Lung (tissue), 12 donors: ENCODE measurements around the gene EZR. TPM values are rescaled to one million over a fixed set of nuclear protein-coding genes. Genes with fewer than 3 reads are reported as not detected.

Experiments
- ATAC-seq: fragments of 200-7000 bp; cut with Tn5 transposase; one replicate; pipeline ENCODE4 v1.9.1; 2020; ENCODE audit warnings: moderate number of reproducible peaks; ENCODE audit not compliant: insufficient read depth, low FRiP score
- DNase-seq, 3 donors: peaks; one replicate each; pipeline ENCODE4 v3.0.0-alpha.2; 2013 to 2017
- H3K27ac ChIP-seq, 2 donors: one replicate each; pipeline ENCODE4 v1.5.1; 2013; ENCODE audit warnings: mild to moderate bottlenecking in 2 of 2, moderate library complexity in 2 of 2, control low read depth in 1 of 2, inconsistent platforms in 1 of 2, low read depth in 1 of 2, low read length in 1 of 2
- H3K27me3 ChIP-seq, 3 donors: one replicate each; pipeline ENCODE4 v1.5.1; 2013; ENCODE audit warnings: low read length in 2 of 3; ENCODE audit not compliant: control insufficient read depth in 3 of 3, insufficient read depth in 3 of 3
- H3K36me3 ChIP-seq, 4 donors: one replicate each; pipeline ENCODE4 v1.5.1; 2013; ENCODE audit warnings: low read length in 4 of 4, mild to moderate bottlenecking in 1 of 4, moderate library complexity in 1 of 4; ENCODE audit not compliant: control insufficient read depth in 4 of 4, insufficient read depth in 4 of 4
- H3K4me1 ChIP-seq, 5 donors: one replicate each; pipeline ENCODE4 v1.5.1; 2013; ENCODE audit warnings: low read length in 5 of 5, mild to moderate bottlenecking in 2 of 5, moderate library complexity in 1 of 5; ENCODE audit not compliant: control insufficient read depth in 5 of 5, insufficient read depth in 5 of 5
- H3K4me3 ChIP-seq: one replicate; pipeline ENCODE4 v1.5.1; 2013; ENCODE audit warnings: mild to moderate bottlenecking, control low read depth, moderate library complexity
- H3K9ac ChIP-seq, 2 donors: one replicate each; pipeline ENCODE4 v1.5.1; 2013; ENCODE audit warnings: low read length in 2 of 2, control low read depth in 1 of 2; ENCODE audit not compliant: insufficient read depth in 1 of 2
- H3K9me3 ChIP-seq, 4 donors: one replicate each; pipeline ENCODE4 v1.5.1; 2013; ENCODE audit warnings: low read length in 3 of 4, mild to moderate bottlenecking in 1 of 4, moderate library complexity in 1 of 4; ENCODE audit not compliant: control insufficient read depth in 4 of 4, insufficient read depth in 3 of 4
- WGBS, 2 donors: extraction: QIAGEN DNeasy Blood & Tissue Kit; methylation state at CpG; one replicate each; pipeline ENCODE4 v1.1.7; 2013; 5-methylcytosine and 5-hydroxymethylcytosine counted together
- polyA plus RNA-seq, 2 donors: library from polyadenylated mRNA; stranded (reverse); fragments of 200-250 nt; gene quantifications; one replicate each; pipeline ENCODE4 v1.2.1, GENCODE V29; 2013
- total RNA-seq, 2 donors: library from RNA; depleted of rRNA in 1 of 2; stranded (reverse); fragments of >200 nt in 1 of 2; gene quantifications; one replicate each; pipeline ENCODE4 v1.2.1, GENCODE V29; 2014 to 2021
- TF ChIP-seq, protein P1 (sequence below): IDR thresholded peaks from 2 replicates; pipeline ENCODE4 v1.5.1; 2012; ENCODE audit warnings: mild to moderate bottlenecking; ENCODE audit errors: control extremely low read depth, extremely low read depth
- donor health status: control.
- donor health status: control.
- donor health status: Bipolar disorder and iron deficiency.
- donor health status: healthy.
- donor health status: DM: yes; HTN: yes; CAD: no.

Gene EZR
- total and polyA plus RNA-seq, 4 donors = 168 to 452 (median 198) TPM

DNA sequence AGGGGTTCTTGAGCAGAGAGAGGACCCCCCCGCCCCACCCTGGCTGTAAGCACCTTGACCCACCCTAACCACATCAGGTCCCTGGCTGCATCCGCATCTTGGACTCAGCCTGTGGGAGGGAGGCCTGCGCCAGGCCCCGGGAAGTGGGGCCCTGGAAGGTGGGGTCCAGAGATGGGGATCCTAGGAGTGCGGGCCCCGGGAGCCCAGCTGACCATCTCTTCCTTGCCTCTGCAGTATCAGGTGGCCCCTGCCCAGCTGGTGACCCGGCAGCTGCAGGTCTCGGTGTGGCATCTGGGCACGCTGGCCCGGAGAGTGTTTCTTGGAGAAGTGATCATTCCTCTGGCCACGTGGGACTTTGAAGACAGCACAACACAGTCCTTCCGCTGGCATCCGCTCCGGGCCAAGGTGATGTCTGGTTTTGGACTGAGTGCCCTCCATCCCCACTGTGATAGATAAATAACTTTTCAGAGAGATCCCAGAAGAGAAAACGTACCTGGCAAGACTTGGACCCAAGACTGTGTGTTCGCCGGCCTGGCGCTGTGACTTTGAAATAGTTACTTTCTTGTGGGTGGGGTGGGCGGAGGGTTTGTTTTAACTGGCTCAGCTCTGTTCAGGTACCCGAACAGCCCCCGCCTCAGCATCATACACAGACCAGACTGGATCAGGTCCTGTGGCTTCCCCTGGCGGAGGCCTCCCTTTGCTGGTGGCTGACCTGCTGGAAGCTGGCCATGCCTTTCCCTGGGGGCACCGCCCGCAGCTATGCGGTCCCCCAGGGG is 62.0 kb downstream of the EZR start:
- H3K27ac ChIP-seq = no peak overlapping the region
- H3K4me3 ChIP-seq = no peak overlapping the region
- H3K36me3 ChIP-seq = peaks cover 0 to 10% (median 0%) of the 10 kb centered on the region in 4 donors
- ATAC-seq (no peak), DNase-seq (no peak)
- no peaks in the 10 kb centered on the region for H3K9me3 ChIP-seq
- no peak overlapping the region for H3K9ac ChIP-seq
- 90 to 91% methylated on average over 25 of the region's 25 CpGs for WGBS, 2 donors
- TF ChIP-seq, protein P1, sequence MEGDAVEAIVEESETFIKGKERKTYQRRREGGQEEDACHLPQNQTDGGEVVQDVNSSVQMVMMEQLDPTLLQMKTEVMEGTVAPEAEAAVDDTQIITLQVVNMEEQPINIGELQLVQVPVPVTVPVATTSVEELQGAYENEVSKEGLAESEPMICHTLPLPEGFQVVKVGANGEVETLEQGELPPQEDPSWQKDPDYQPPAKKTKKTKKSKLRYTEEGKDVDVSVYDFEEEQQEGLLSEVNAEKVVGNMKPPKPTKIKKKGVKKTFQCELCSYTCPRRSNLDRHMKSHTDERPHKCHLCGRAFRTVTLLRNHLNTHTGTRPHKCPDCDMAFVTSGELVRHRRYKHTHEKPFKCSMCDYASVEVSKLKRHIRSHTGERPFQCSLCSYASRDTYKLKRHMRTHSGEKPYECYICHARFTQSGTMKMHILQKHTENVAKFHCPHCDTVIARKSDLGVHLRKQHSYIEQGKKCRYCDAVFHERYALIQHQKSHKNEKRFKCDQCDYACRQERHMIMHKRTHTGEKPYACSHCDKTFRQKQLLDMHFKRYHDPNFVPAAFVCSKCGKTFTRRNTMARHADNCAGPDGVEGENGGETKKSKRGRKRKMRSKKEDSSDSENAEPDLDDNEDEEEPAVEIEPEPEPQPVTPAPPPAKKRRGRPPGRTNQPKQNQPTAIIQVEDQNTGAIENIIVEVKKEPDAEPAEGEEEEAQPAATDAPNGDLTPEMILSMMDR = no peak
- no peaks in the 10 kb centered on the region for H3K27me3 ChIP-seq
- H3K4me1 ChIP-seq = peaks cover 2 to 16% (median 5%) of the 10 kb centered on the region in 5 donors

DNA sequence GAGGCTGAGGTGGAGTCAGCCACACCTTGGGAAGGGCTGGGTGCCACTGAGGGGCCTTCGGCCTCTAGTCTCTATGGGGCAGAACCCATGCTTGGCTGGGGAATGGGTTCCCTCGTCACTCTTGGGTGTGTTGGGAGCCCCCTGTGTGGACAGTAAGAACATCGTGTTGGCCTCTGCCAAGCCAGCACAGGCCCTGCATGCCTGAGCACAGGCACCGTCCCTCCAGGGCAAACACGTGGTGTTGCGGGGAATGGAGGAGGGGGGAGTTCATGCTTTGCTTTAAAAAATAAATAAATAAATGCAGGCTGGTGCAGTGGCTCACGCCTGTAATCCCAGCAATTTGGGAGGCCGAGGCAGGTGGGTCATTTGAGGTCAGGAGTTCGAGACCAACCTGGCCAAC is 63.0 kb downstream of the EZR start:
- no peak overlapping the region for H3K27ac ChIP-seq
- no peaks in the 10 kb centered on the region for H3K27me3 ChIP-seq
- ATAC-seq (no peak), DNase-seq (no peak)
- no peak overlapping the region for H3K9ac ChIP-seq
- no peak overlapping the region for H3K4me3 ChIP-seq
- 87% methylated on average over 9 of the region's 9 CpGs for WGBS, 2 donors
- peaks cover 2 to 26% (median 5%) of the 10 kb centered on the region in 5 donors for H3K4me1 ChIP-seq
- H3K36me3 ChIP-seq = peaks cover 0 to 14% (median 0%) of the 10 kb centered on the region in 4 donors
- H3K9me3 ChIP-seq = no peaks in the 10 kb centered on the region
- TF ChIP-seq, protein P1 = no peak

DNA sequence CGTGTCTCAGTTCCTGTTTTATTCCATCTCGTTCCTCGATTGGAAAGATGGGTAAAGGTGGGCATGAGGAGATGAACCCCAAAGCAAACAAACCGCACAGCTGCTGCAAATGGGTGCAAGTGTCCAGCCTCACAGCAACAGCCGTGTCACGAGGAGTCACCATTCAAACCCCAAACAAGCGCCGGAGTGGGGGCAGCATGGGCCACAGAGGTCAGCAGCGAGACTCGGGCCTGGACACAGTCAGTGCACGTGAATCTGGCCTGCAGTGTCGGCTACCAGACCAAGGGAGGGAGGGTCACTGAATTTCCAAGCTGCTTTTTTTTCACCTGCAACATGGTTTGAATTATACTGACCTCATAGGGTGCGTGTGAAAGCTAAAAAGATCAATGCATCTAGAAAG is 63.5 kb downstream of the EZR start:
- H3K9ac ChIP-seq = no peak overlapping the region
- H3K9me3 ChIP-seq = no peaks in the 10 kb centered on the region
- no peak overlapping the region for H3K27ac ChIP-seq
- H3K27me3 ChIP-seq = no peaks in the 10 kb centered on the region
- H3K4me1 ChIP-seq = peaks cover 2 to 26% (median 5%) of the 10 kb centered on the region in 5 donors
- DNase-seq (no peak), ATAC-seq (no peak)
- peaks cover 0 to 14% (median 0%) of the 10 kb centered on the region in 4 donors for H3K36me3 ChIP-seq
- TF ChIP-seq, protein P1 = no peak
- 92 to 96% methylated on average over 13 of the region's 13 CpGs for WGBS, 2 donors
- no peak overlapping the region for H3K4me3 ChIP-seq
